Endothelial cell (in vitro differentiated cells): ENCODE results near the gene DNAH12. TPM values are rescaled to one million over a fixed set of nuclear protein-coding genes. Genes with fewer than 3 reads are reported as not detected.
A peak's percentile ranks its signal among the peaks of the same experiment; 100 is the strongest.

Experiments
- DNase-seq: peaks from one replicate; pipeline ENCODE4 v3.0.0; 2021; ENCODE audit warnings: low spot score
- H3K27ac Mint-ChIP-seq: one replicate; pipeline ENCODE4 v1.8.0; 2021; ENCODE audit warnings: mixed read lengths, inconsistent platforms; ENCODE audit not compliant: unreplicated experiment
- H3K27me3 Mint-ChIP-seq: one replicate; pipeline ENCODE4 v1.8.0; 2021; ENCODE audit warnings: mild to moderate bottlenecking, moderate library complexity, mixed read lengths, inconsistent platforms; ENCODE audit not compliant: unreplicated experiment
- H3K36me3 Mint-ChIP-seq: one replicate; pipeline ENCODE4 v1.8.0; 2021; ENCODE audit warnings: mild to moderate bottlenecking, low read depth, mixed read lengths, inconsistent platforms; ENCODE audit not compliant: unreplicated experiment
- H3K4me1 Mint-ChIP-seq: one replicate; pipeline ENCODE4 v1.8.0; 2021; ENCODE audit warnings: mild to moderate bottlenecking, mixed read lengths, inconsistent platforms; ENCODE audit not compliant: unreplicated experiment
- H3K4me3 Mint-ChIP-seq: one replicate; pipeline ENCODE4 v1.8.0; 2021; ENCODE audit warnings: mild to moderate bottlenecking, mixed read lengths, inconsistent platforms; ENCODE audit not compliant: unreplicated experiment
- H3K9me3 Mint-ChIP-seq: one replicate; pipeline ENCODE4 v1.8.0; 2021; ENCODE audit warnings: mixed read lengths, inconsistent platforms; ENCODE audit not compliant: unreplicated experiment
- total RNA-seq: library from RNA; stranded (reverse); fragmentation: NEBNext Ultra II Directional; extraction: Animal tissue kit (Norgen Biotek cat#: 25700); gene quantifications from one replicate; pipeline ENCODE4 v1.2.1, GENCODE V29; 2021; ENCODE audit not compliant: unreplicated experiment
- TF ChIP-seq, protein P1 (sequence below): fragments of 200-600 bp; sonication (generic); IDR thresholded peaks from one replicate; pipeline ENCODE4 v1.5.0; 2021; ENCODE audit warnings: antibody characterized with exemption; ENCODE audit not compliant: unreplicated experiment

The DNAH12 gene
- total RNA-seq, 1 donor from 2014 or later = 0.85 TPM

DNA sequence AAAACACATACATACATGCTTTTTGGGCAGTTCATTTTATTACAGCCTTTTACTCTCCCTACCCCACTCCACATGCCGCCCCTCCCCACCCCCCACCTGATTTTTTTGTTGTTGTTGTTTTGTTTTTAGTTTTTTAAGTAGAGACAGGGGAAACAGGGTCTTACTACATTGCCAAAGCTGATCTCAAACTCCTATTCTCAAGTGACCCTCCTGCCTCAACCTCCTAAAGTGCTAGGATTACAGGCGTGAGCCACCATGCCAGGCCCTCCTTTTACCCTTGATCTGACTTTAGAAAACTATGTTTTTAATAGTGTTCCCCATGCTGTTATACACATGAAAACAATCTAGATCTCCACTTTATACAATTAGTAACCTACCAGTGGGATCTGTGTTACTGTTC, 26.7 kb upstream of the DNAH12 start:
- DNase-seq = no peak
- TF ChIP-seq, protein P1, sequence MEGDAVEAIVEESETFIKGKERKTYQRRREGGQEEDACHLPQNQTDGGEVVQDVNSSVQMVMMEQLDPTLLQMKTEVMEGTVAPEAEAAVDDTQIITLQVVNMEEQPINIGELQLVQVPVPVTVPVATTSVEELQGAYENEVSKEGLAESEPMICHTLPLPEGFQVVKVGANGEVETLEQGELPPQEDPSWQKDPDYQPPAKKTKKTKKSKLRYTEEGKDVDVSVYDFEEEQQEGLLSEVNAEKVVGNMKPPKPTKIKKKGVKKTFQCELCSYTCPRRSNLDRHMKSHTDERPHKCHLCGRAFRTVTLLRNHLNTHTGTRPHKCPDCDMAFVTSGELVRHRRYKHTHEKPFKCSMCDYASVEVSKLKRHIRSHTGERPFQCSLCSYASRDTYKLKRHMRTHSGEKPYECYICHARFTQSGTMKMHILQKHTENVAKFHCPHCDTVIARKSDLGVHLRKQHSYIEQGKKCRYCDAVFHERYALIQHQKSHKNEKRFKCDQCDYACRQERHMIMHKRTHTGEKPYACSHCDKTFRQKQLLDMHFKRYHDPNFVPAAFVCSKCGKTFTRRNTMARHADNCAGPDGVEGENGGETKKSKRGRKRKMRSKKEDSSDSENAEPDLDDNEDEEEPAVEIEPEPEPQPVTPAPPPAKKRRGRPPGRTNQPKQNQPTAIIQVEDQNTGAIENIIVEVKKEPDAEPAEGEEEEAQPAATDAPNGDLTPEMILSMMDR = no peak
- Mint-ChIP-seq H3K4me1 (no peaks in the 10 kb centered on the region), H3K27ac (no peak overlapping the region), H3K36me3 (peaks cover 21% of the 10 kb centered on the region), H3K9me3 (no peaks in the 10 kb centered on the region), H3K4me3 (no peak overlapping the region), H3K27me3 (no peaks in the 10 kb centered on the region)

DNA sequence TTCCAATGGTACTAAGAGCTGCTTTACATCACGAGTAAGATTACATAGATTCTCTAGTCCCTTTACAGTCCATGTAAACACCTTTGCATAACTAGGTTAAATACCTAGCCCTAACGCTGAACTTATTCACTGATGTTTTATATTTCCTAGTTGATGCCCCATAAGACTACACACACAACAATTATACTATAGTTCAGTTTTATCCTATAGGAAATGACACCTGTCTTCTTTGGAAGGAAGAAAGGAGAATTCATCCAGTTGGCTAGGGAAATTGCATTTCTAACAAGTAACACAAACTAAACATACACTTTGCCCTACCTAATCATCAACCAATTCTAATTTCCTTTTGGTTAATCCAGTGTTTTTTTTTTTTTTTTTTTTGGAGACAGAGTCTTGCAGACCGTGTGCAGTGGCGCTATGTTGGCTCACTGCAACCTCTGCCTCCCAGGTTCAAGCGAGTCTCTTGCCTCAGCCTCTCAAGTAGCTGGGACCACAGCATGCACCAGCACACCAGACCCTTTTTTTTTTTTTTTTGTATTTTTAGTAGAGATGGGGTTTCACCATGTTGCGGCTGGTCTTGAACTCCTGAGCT, 25.8 kb upstream of the DNAH12 start:
- Mint-ChIP-seq H3K9me3 (no peaks in the 10 kb centered on the region), H3K27ac (no peak overlapping the region), H3K36me3 (peaks cover 19% of the 10 kb centered on the region), H3K27me3 (no peaks in the 10 kb centered on the region), H3K4me3 (no peak overlapping the region), H3K4me1 (no peaks in the 10 kb centered on the region)
- TF ChIP-seq, protein P1 = no peak
- DNase-seq = no peak

DNA sequence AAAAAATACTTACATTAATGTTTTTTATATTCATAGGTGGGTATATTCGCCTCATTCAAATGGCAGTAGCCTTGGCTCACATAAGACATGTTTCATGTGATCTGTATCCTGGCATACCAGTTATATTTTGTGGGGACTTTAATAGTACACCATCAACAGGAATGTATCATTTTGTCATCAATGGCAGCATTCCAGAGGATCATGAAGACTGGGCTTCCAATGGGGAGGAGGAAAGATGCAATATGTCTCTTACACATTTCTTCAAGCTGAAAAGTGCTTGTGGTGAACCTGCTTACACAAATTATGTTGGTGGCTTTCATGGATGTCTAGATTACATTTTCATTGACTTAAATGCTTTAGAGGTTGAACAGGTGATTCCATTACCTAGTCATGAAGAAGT, 15.4 kb upstream of the DNAH12 start:
- DNase-seq = no peak
- TF ChIP-seq, protein P1 = no peak
- H3K27me3 Mint-ChIP-seq = peaks cover 4% of the 10 kb centered on the region
- H3K4me3 Mint-ChIP-seq = no peak overlapping the region
- H3K4me1 Mint-ChIP-seq = peaks cover 15% of the 10 kb centered on the region
- no peak overlapping the region for H3K27ac Mint-ChIP-seq
- H3K36me3 Mint-ChIP-seq = peaks cover 7% of the 10 kb centered on the region
- H3K9me3 Mint-ChIP-seq = no peaks in the 10 kb centered on the region

DNA sequence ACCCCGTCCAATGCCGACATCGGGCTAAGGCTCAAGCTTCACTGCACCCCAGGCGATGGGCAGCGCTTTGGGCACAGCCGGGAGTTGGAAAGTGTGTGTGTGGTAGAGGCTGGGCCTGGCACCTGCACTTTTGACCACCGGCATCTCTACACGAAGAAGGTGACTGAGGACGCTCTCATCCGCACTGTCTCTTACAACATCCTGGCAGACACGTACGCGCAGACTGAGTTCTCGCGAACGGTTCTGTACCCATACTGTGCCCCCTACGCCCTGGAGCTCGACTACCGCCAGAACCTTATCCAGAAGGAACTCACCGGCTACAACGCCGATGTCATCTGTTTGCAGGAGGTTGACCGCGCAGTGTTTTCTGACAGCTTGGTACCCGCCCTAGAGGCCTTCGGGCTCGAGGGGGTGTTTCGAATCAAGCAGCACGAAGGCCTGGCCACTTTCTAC, 13.0 kb upstream of the DNAH12 start:
- H3K36me3 Mint-ChIP-seq = peaks cover 5% of the 10 kb centered on the region
- TF ChIP-seq, protein P1 = no peak
- DNase-seq = peak; percentile 13
- H3K4me3 Mint-ChIP-seq = peak overlapping the region; percentile 91
- H3K27me3 Mint-ChIP-seq = peaks cover 4% of the 10 kb centered on the region
- H3K9me3 Mint-ChIP-seq = no peaks in the 10 kb centered on the region
- H3K4me1 Mint-ChIP-seq = peaks cover 15% of the 10 kb centered on the region
- H3K27ac Mint-ChIP-seq = no peak overlapping the region

DNA sequence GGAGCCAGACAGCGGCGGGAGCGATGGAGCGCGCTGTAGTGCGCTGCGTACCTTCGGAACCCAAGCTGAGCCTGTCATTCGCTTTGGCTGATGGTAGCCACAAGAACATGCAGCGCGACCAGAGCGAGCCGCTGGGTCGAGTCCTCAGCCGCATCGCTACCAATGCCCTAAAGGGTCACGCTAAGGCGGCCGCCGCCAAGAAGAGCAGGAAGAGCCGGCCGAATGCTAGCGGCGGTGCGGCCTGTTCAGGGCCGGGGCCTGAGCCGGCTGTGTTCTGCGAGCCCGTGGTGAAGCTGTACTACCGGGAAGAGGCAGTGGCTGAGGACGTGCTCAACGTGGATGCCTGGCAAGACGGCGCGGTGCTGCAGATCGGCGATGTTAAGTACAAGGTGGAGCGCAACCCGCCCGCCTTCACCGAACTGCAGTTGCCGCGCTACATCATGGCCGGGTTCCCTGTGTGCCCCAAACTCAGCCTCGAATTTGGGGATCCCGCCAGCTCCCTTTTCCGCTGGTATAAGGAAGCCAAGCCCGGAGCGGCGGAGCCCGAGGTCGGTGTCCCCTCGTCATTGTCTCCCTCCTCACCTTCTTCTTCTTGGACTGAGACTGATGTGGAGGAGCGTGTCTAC, 12.4 kb upstream of the DNAH12 start:
- Mint-ChIP-seq H3K9me3 (no peaks in the 10 kb centered on the region), H3K36me3 (peaks cover 5% of the 10 kb centered on the region)
- peak; percentile 41 for DNase-seq

More for the DNA sequence above, 12.4 kb upstream of the DNAH12 start:
- H3K4me1 Mint-ChIP-seq = peaks cover 15% of the 10 kb centered on the region
- H3K27me3 Mint-ChIP-seq = peaks cover 4% of the 10 kb centered on the region
- no peak overlapping the region for H3K27ac Mint-ChIP-seq
- H3K4me3 Mint-ChIP-seq = peak overlapping the region; percentile 91
- TF ChIP-seq, protein P1 = no peak
